Body of pancreas (tissue), 4 donors: ENCODE results near the gene GUCA2A. TPM values are rescaled to one million over a fixed set of nuclear protein-coding genes. Genes with fewer than 3 reads are reported as not detected.

Experiments
- ATAC-seq: fragments of 150-250 bp; one replicate; pipeline ENCODE4 v1.9.1; 2016
- DNase-seq, 4 donors: peaks; one replicate each; pipeline ENCODE4 v3.0.0-alpha.2; 2019
- H3K27ac ChIP-seq, 4 donors: fragments of 200-600 bp; sonication (generic); 1 replicate in 3 of 4; 2 replicates in 1 of 4; pipeline versions ENCODE4 v1.5.1 to v1.6.1; 2016 to 2019; ENCODE audit warnings: mild to moderate bottlenecking in 1 of 4, mixed read lengths in 1 of 4, moderate library complexity in 1 of 4
- H3K27me3 ChIP-seq, 2 donors: fragments of 200-600 bp; sonication (generic); one replicate each; pipeline ENCODE4 v1.6.0; 2016; ENCODE audit warnings: mild to moderate bottlenecking in 1 of 2
- H3K36me3 ChIP-seq, 2 donors: fragments of 200-600 bp; sonication (generic); replicated peaks in 1 of 2; 2 replicates each; pipeline ENCODE4 v1.5.1; 2016; ENCODE audit warnings: low read depth in 2 of 2; ENCODE audit not compliant: insufficient read depth in 1 of 2
- H3K4me1 ChIP-seq: fragments of 200-600 bp; sonication (generic); one replicate; pipeline ENCODE4 v1.6.0; 2016
- H3K4me3 ChIP-seq, 2 donors: fragments of 200-600 bp; sonication (generic); 1 replicate in 1 of 2; 2 replicates in 1 of 2; pipeline ENCODE4 v1.5.1; 2016 to 2019
- H3K9me3 ChIP-seq, 3 donors: fragments of 200-600 bp; sonication (generic); 1 replicate in 2 of 3; 2 replicates in 1 of 3; pipeline ENCODE4 v1.5.1; 2016
- POLR2A ChIP-seq, 3 donors: fragments of 450-650 bp; IDR thresholded peaks; one replicate each; pipeline ENCODE4 v1.6.1; 2016; ENCODE audit warnings: antibody characterized with exemption in 3 of 3, mild to moderate bottlenecking in 2 of 3
- WGBS, 2 donors: methylation state at CpG; one replicate each; pipeline ENCODE4 v1.1.5; 2017; 5-methylcytosine and 5-hydroxymethylcytosine counted together
- intact Hi-C: fragments of 100-400 bp; cut with DNase I; formaldehyde crosslinking; loops from one replicate; pipeline ENCODE4 v1.15.1; 2023
- total RNA-seq, 2 donors: library from RNA; depleted of rRNA; stranded (reverse); fragments of >200 nt; gene quantifications; one replicate each; pipeline ENCODE4 v1.1.0, GENCODE V29; 2016
- TF ChIP-seq, protein P1 (sequence below), 7 experiments: fragments of 450-650 bp in 4 of 7; fragments of 200-600 bp in 3 of 7; sonication (generic) in 3 of 7; IDR thresholded peaks; one replicate each; pipeline ENCODE4 v1.5.1; 2016 to 2019; ENCODE audit warnings: antibody characterized with exemption in 7 of 7

GUCA2A gene
- total RNA-seq, 2 donors from 2014 or later: not detected

DNA sequence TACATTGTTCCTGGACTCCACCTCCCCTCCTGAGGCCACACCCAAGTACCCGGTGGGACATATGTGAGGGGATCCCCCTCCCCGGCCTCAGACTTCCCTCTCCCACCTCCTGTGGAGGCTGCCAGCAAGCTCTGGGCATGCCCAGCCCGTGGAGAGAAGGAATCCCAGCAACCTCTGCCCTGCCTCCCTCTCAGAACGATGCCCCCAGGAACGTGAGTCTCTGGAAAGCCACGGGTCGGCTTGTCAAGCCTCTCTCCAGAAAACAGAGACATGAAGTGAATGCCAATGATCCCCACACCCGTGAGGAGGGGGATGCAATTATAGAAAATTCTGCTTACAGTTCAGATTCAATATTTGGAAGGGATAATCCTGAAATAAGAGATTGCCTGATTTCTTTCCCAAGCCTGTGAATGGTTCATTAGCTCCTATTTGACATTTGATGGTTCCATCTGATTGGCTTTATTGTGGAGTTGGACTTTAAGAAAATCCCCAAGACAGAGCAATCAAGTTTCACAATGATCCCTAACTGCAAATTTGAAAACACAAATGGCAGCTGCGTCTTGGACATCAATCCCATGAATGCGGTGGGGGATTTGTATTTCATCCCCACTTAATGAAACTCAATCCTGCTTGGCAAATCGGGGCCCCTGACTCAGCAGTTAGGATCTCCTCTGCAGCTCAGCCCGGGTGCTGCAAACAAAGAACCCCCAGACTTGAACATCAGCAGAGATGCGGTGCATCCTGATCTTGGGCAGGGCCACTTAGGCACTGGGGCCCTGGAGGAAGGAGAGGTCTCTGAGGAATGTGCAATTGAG lies 20.4 kb downstream of the GUCA2A start:
- WGBS, 2 donors: 46 to 52% methylated on average over 13 of the region's 13 CpGs
- intact Hi-C loops: loop anchor here (10.0 kb wide), 1 partner anchor 601 kb away; the partner anchor contains the start of gene CLDN19
- no peak overlapping the region for H3K4me3 ChIP-seq
- H3K4me1 ChIP-seq: peaks cover 12% of the 10 kb centered on the region
- no peaks in the 10 kb centered on the region for H3K9me3 ChIP-seq
- H3K27ac ChIP-seq: no peak overlapping the region
- TF ChIP-seq, protein P1, sequence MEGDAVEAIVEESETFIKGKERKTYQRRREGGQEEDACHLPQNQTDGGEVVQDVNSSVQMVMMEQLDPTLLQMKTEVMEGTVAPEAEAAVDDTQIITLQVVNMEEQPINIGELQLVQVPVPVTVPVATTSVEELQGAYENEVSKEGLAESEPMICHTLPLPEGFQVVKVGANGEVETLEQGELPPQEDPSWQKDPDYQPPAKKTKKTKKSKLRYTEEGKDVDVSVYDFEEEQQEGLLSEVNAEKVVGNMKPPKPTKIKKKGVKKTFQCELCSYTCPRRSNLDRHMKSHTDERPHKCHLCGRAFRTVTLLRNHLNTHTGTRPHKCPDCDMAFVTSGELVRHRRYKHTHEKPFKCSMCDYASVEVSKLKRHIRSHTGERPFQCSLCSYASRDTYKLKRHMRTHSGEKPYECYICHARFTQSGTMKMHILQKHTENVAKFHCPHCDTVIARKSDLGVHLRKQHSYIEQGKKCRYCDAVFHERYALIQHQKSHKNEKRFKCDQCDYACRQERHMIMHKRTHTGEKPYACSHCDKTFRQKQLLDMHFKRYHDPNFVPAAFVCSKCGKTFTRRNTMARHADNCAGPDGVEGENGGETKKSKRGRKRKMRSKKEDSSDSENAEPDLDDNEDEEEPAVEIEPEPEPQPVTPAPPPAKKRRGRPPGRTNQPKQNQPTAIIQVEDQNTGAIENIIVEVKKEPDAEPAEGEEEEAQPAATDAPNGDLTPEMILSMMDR (IDR thresholded peaks at IDR 0.05): no peak
- TF ChIP-seq POLR2A (IDR thresholded peaks at IDR 0.05): no peak
- H3K27me3 ChIP-seq: no peaks in the 10 kb centered on the region
- DNase-seq (no peak), ATAC-seq (no peak)
- H3K36me3 ChIP-seq: no peaks in the 10 kb centered on the region

DNA sequence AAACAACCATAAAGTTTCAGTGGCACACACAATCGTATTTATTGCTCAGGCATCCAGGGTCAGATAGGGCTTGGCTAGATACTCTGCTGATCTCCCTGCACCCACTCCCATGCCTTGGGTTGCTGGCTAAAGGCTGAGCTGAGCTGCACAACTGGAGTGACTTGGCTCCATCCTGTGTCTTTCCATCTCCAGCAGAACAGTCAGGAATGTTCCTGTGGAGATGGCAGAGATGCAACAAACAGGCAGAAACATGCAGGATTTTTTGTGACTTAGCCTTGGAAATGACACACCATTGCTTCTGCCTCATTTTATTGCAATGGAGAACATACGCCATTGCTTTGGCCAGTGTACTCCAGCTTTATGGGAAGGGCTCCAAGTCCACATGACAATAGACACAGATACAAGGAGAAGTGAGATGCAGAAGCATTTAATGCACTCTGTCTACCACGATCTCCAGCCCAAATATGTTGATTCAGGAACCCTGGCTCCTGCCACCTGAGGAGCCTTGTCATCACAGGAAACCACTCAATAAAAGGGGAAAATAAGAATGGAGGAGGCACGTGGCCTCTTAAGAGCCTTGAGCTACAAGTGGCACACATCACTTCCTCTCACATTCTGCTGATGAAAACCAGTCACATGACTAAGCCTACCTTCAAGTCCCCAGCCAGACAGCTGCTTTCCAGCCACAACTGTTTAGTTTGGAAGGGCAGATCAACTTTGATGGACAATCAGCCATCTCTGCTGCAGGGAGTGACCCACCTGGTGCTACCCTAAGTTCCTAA lies 21.5 kb downstream of the GUCA2A start:
- ATAC-seq (no peak), DNase-seq (no peak)
- H3K9me3 ChIP-seq: no peaks in the 10 kb centered on the region
- no peak overlapping the region for H3K27ac ChIP-seq
- peaks cover 12% of the 10 kb centered on the region for H3K4me1 ChIP-seq
- no peak overlapping the region for H3K4me3 ChIP-seq
- no peaks in the 10 kb centered on the region for H3K36me3 ChIP-seq
- TF ChIP-seq, protein P1 (IDR thresholded peaks at IDR 0.05): no peak
- no peak for TF ChIP-seq POLR2A (IDR thresholded peaks at IDR 0.05)
- WGBS, 2 donors: 34 to 37% methylated on average over 4 of the region's 4 CpGs
- no peaks in the 10 kb centered on the region for H3K27me3 ChIP-seq
- intact Hi-C loops: loop anchor here (10.0 kb wide), 1 partner anchor 602 kb away; the partner anchor contains the start of gene CLDN19

DNA sequence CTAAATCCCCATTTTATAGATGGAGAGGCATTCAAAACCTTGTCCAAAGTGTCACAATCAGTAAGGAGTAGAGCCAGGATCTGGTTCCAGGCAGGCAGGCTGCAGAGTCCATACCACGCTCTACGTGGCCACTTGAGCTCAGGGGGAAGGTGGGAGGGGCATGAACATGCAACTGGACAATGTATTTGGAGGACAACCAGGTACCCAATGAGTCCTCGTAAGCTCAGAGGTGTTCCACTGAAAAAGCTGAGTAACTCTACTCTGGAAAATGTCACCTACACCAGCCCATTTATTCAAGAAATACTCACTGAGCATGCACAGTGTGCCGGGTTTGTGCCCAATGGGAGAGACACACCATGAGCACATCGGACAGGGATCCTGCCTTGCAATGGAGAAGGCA lies 22.6 kb downstream of the GUCA2A start:
- DNase-seq (no peak), ATAC-seq (no peak)
- no peak for TF ChIP-seq POLR2A (IDR thresholded peaks at IDR 0.05)
- TF ChIP-seq, protein P1 (IDR thresholded peaks at IDR 0.05): no peak
- Histone ChIP-seq H3K4me1 (peaks cover 6% of the 10 kb centered on the region), H3K36me3 (no peaks in the 10 kb centered on the region), H3K4me3 (no peak overlapping the region), H3K27ac (no peak overlapping the region), H3K27me3 (no peaks in the 10 kb centered on the region), H3K9me3 (no peaks in the 10 kb centered on the region)
- intact Hi-C loops: loop anchor here (10.0 kb wide), 1 partner anchor 603 kb away; the partner anchor contains the start of gene CLDN19
- 64 to 75% methylated on average over 5 of the region's 5 CpGs for WGBS, 2 donors

DNA sequence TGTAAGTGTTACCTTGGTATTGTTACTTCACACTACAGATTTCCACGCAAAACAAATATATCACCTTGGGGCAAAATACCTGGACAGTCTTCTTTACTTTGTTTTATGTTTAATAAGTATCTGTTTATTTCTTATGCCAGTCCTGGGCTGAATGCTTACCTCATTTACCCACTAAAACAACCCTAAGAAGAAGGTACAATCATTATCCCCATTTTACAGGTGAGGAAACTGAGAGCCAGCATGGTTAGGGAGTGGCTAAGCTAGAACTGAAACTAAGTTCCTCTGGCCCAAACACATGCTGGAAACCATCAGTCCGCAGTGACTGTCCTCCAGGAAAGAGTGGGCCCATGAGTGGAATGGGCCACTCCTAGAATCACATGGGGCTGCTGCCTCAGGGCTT lies 24.4 kb downstream of the GUCA2A start:
- H3K27me3 ChIP-seq: no peaks in the 10 kb centered on the region
- H3K4me3 ChIP-seq: no peak overlapping the region
- no peaks in the 10 kb centered on the region for H3K36me3 ChIP-seq
- no peaks in the 10 kb centered on the region for H3K9me3 ChIP-seq
- DNase-seq: no peak
- 88 to 96% methylated on average over 2 of the region's 2 CpGs for WGBS, 2 donors
- H3K27ac ChIP-seq: no peak overlapping the region
- intact Hi-C loops: loop anchor here (10.0 kb wide), 1 partner anchor 605 kb away; the partner anchor contains the start of gene CLDN19
- no peak for ATAC-seq
- TF ChIP-seq, protein P1 (IDR thresholded peaks at IDR 0.05): no peak
- no peak for TF ChIP-seq POLR2A (IDR thresholded peaks at IDR 0.05)
- no peaks in the 10 kb centered on the region for H3K4me1 ChIP-seq
